Vagina (tissue), 2 donors: Measurements from ENCODE around the gene ACVR1.
"Not testable (repeated sequence)": the region's sequence is repeated elsewhere in the genome, so short reads cannot be mapped to it uniquely, and the experiment has no call there.

Experiments used
- CTCF ChIP-seq, 3 experiments: fragments of 450-650 bp in 2 of 3; fragments of 200-600 bp in 1 of 3; sonication (generic) in 1 of 3; IDR thresholded peaks; one replicate each; pipeline ENCODE4 v1.5.1; 2017 to 2019; ENCODE audit warnings: antibody characterized with exemption in 3 of 3, mild to moderate bottlenecking in 2 of 3, moderate library complexity in 2 of 3
- POLR2A ChIP-seq, 2 donors: fragments of 450-650 bp; IDR thresholded peaks; one replicate each; pipeline ENCODE4 v1.6.1; 2017; ENCODE audit warnings: antibody characterized with exemption in 2 of 2, mild to moderate bottlenecking in 2 of 2, moderate library complexity in 2 of 2
- POLR2AphosphoS5 ChIP-seq, 2 donors: sonication (generic); formaldehyde crosslinking; IDR thresholded peaks; one replicate each; pipeline ENCODE4 v1.9.0; 2017; ENCODE audit warnings: antibody characterized with exemption in 2 of 2, mild to moderate bottlenecking in 2 of 2, low read depth in 1 of 2; ENCODE audit not compliant: insufficient read depth in 1 of 2

GRCh38 chr2:157826644-157827043, 49.5 kb downstream of the ACVR1 start:
- TF ChIP-seq CTCF (IDR thresholded peaks at IDR 0.05); POLR2AphosphoS5 (IDR thresholded peaks at IDR 0.05; ENCODE audit: insufficient read depth in 1 of 2, low read depth in 1 of 2); POLR2A (IDR thresholded peaks at IDR 0.05): not testable (repeated sequence)
